K562 (cell line): Measurements from ENCODE around the gene PRRT1. TPM values are rescaled to one million over a fixed set of nuclear protein-coding genes. Genes with fewer than 3 reads are reported as not detected.
A peak's percentile ranks its signal among the peaks of the same experiment; 100 is the strongest.

Source experiments
- CEBPG ChIP-seq, 3 experiments: fragments of 200-800 bp in 1 of 3; sonication (Bioruptor generic) in 1 of 3; sonication (generic) in 1 of 3; formaldehyde crosslinking in 1 of 3; IDR thresholded peaks in 2 of 3; conservative IDR thresholded peaks in 1 of 3; 2 replicates each; pipeline versions ENCODE4 v1.6.1 to v1.8.0; 2016 to 2022; ENCODE audit warnings: missing compliant biosample characterization in 2 of 3, missing genetic modification characterization in 2 of 3, mild to moderate bottlenecking in 1 of 3, missing genetic modification reagents in 1 of 3
- DACH1 ChIP-seq: fragments of 450-650 bp; IDR thresholded peaks from 2 replicates; pipeline ENCODE4 v1.6.1; 2018; ENCODE audit not compliant: partially characterized antibody
- IFI16 ChIP-seq: fragments of 250-450 bp; sonication (Bioruptor Pico); IDR thresholded peaks from 2 replicates; pipeline ENCODE4 v2.1.2; 2022; ENCODE audit warnings: mild to moderate bottlenecking, inconsistent platforms
- NCOA2 ChIP-seq, 2 experiments: fragments of 450-650 bp; IDR thresholded peaks; 2 replicates each; pipeline ENCODE4 v1.6.1; 2018; ENCODE audit warnings: mild to moderate bottlenecking in 2 of 2, moderate library complexity in 1 of 2; ENCODE audit not compliant: partially characterized antibody in 2 of 2
- SMAD1 ChIP-seq: fragments of 150-350 bp; IDR thresholded peaks from 2 replicates; pipeline ENCODE4 v1.6.1; 2014; ENCODE audit warnings: low read length, low read depth; ENCODE audit not compliant: partially characterized antibody
- SMARCA5 ChIP-seq: fragments of 450-650 bp; IDR thresholded peaks from 2 replicates; pipeline ENCODE4 v1.6.1; 2016
- TCFL5 ChIP-seq: fragments of 250-450 bp; sonication (Bioruptor Pico); conservative IDR thresholded peaks from 2 replicates; pipeline ENCODE4 v1.6.1; 2021; ENCODE audit warnings: mild to moderate bottlenecking, moderate library complexity, matching md5 sums
- TEAD2 ChIP-seq: fragments of 450-650 bp; IDR thresholded peaks from 2 replicates; pipeline ENCODE4 v1.6.1; 2016; ENCODE audit warnings: missing genetic modification characterization, control low read depth, missing compliant biosample characterization
- YBX1 ChIP-seq: fragments of 450-650 bp; IDR thresholded peaks from 2 replicates; pipeline ENCODE4 v1.7.1; 2016; ENCODE audit warnings: mild to moderate bottlenecking
- YY1 ChIP-seq, 3 experiments: IDR thresholded peaks; 2 replicates each; pipeline ENCODE4 v1.6.1; 2011; ENCODE audit warnings: low read length in 2 of 3, mild to moderate bottlenecking in 2 of 3, moderate library complexity in 2 of 3, borderline replicate concordance in 1 of 3, control low read depth in 1 of 3, low read depth in 1 of 3; ENCODE audit not compliant: insufficient read depth in 3 of 3, insufficient replicate concordance in 2 of 3, control insufficient read depth in 1 of 3, insufficient read length in 1 of 3; ENCODE audit errors: extremely low read depth in 1 of 3
- ZBTB7A ChIP-seq: IDR thresholded peaks from 2 replicates; pipeline ENCODE4 v1.6.1; 2011; ENCODE audit warnings: low read depth, mild to moderate bottlenecking, low read length, moderate library complexity, borderline replicate concordance; ENCODE audit not compliant: control insufficient read depth
- ZKSCAN8 ChIP-seq: fragments of 200-800 bp; sonication (Bioruptor generic); IDR thresholded peaks from 2 replicates; pipeline ENCODE4 v1.6.1; 2016; ENCODE audit warnings: missing genetic modification characterization, missing compliant biosample characterization
- ZNF143 ChIP-seq: sonication (generic); formaldehyde crosslinking; IDR thresholded peaks from 2 replicates; pipeline ENCODE4 v1.9.0; 2022; ENCODE audit warnings: mild to moderate bottlenecking, missing genetic modification reagents
- ZNF274 ChIP-seq: IDR thresholded peaks from 2 replicates; pipeline ENCODE4 v1.6.1; 2011; ENCODE audit warnings: low read depth, mild to moderate bottlenecking, low read length, moderate library complexity, borderline replicate concordance
- ZNF586 ChIP-seq: fragments of 450-650 bp; formaldehyde crosslinking; conservative IDR thresholded peaks from 2 replicates; pipeline ENCODE4 v1.4.0; 2020; ENCODE audit warnings: mild to moderate bottlenecking, moderate library complexity
- ZNF75A ChIP-seq: fragments of 450-650 bp; formaldehyde crosslinking; IDR thresholded peaks from 2 replicates; pipeline ENCODE4 v1.4.0; 2020; ENCODE audit warnings: mild to moderate bottlenecking
- polyA plus RNA-seq, 8 experiments: library from polyadenylated mRNA; depleted of rRNA in 4 of 8; stranded (reverse) in 5 of 8; unstranded in 3 of 8; fragments of >200 nt; fragmentation: Nextera tagmentation in 2 of 8; fragmentation: Illumina TruSeq in 1 of 8; extraction: Ambion mirVana in 2 of 8; extraction: Trizol in 1 of 8; gene quantifications; 2 replicates each; pipeline versions ENCODE4 v1.2.1 to v1.2.3, GENCODE V29; 2011 to 2014; ENCODE audit warnings: inconsistent platforms in 1 of 8, missing spikeins in 1 of 8
- total RNA-seq, 7 experiments: library from RNA; depleted of rRNA in 6 of 7; stranded (reverse); fragments of >200 nt in 6 of 7; fragmentation: Illumina TruSeq in 2 of 7; extraction: Trizol in 2 of 7; gene quantifications; 2 replicates each; pipeline versions ENCODE4 v1.2.1 to v1.2.3, GENCODE V29; 2011 to 2021; ENCODE audit warnings: low replicate concordance in 1 of 7
- TF ChIP-seq, protein P1 (sequence below): fragments of 150-350 bp; IDR thresholded peaks from 2 replicates; pipeline ENCODE4 v1.6.1; 2014; ENCODE audit warnings: low read depth, mild to moderate bottlenecking, low read length, borderline replicate concordance
- TF ChIP-seq, protein P2 (sequence below): sonication (generic); formaldehyde crosslinking; IDR thresholded peaks from 2 replicates; pipeline ENCODE4 v1.5.0; 2020; ENCODE audit warnings: missing genetic modification reagents
- TF ChIP-seq, protein P3 (sequence below): fragments of 250-450 bp; sonication (Bioruptor Pico); IDR thresholded peaks from 2 replicates; pipeline ENCODE4 v1.8.0; 2022; ENCODE audit warnings: inconsistent platforms, mild to moderate bottlenecking, moderate library complexity, borderline replicate concordance
- TF ChIP-seq, protein P4 (sequence below): sonication (generic); formaldehyde crosslinking; IDR thresholded peaks from 2 replicates; pipeline ENCODE4 v1.8.0; 2022; ENCODE audit warnings: missing genetic modification reagents, mild to moderate bottlenecking, moderate library complexity, borderline replicate concordance

The PRRT1 gene
- total and polyA plus RNA-seq, 9 of the 15 experiments (the other 6 are each of a cell fraction or from before 2014, with no cell fraction given) = 0.14 to 3.5 (median 0.41) TPM

DNA sequence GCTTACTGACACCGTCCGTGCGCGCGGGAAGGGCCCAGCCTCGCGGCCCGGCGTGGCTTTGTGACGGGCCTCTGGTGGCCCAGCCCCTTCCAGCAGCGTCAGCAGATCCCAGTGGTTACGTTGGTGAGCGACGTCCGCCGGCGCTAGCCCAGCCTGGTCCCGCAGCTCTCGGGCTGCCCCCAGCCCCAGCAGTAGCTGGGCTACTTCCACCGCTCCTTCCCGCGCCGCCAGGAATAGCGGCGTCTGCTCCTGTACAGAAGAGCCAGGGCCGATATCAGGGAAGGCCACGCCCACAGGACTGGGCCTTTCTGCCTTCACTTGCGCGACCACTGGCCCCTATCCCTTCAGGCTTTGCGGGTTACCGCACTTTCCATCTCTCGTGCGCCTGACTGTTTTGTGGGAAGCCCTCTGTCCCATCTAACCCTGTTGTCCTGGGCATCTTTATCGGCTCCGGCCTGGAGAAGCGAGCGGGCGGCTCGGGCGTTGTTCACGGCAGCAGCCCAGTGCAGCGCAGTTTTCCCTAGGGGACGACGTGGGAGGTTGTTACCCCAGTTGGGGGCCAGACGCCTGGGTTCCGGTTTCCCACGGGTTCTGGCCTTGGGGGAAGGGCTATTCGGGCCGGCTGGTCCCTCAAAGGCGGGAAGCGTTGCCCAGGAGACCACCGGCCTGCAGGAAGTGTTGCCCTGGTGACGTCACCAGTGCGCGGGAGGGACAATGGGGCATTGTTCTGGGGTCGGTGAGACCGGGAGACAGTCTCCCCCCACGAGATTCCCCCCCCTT, 44.4 kb upstream of the PRRT1 start (continued):
- TF ChIP-seq, protein P1, sequence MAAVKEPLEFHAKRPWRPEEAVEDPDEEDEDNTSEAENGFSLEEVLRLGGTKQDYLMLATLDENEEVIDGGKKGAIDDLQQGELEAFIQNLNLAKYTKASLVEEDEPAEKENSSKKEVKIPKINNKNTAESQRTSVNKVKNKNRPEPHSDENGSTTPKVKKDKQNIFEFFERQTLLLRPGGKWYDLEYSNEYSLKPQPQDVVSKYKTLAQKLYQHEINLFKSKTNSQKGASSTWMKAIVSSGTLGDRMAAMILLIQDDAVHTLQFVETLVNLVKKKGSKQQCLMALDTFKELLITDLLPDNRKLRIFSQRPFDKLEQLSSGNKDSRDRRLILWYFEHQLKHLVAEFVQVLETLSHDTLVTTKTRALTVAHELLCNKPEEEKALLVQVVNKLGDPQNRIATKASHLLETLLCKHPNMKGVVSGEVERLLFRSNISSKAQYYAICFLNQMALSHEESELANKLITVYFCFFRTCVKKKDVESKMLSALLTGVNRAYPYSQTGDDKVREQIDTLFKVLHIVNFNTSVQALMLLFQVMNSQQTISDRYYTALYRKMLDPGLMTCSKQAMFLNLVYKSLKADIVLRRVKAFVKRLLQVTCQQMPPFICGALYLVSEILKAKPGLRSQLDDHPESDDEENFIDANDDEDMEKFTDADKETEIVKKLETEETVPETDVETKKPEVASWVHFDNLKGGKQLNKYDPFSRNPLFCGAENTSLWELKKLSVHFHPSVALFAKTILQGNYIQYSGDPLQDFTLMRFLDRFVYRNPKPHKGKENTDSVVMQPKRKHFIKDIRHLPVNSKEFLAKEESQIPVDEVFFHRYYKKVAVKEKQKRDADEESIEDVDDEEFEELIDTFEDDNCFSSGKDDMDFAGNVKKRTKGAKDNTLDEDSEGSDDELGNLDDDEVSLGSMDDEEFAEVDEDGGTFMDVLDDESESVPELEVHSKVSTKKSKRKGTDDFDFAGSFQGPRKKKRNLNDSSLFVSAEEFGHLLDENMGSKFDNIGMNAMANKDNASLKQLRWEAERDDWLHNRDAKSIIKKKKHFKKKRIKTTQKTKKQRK = no peak
- TF ChIP-seq ZNF143 (CRISPR knock-in tag) (no peak), CEBPG (CRISPR knock-in tag; IDR thresholded peaks at IDR 0.05) (0 out of 2 replicates have a peak, but pooled peaks have one; percentile 24), CEBPG (tag; conservative IDR thresholded peaks at IDR 0.05 in 1 of 2, IDR thresholded peaks at IDR 0.05 in 1 of 2) (no peak), YY1 (IDR thresholded peaks at IDR 0.05; ENCODE audit: borderline replicate concordance in 1 of 3, control insufficient read depth in 1 of 3, extremely low read depth in 1 of 3, insufficient read depth in 3 of 3, insufficient read length in 1 of 3, insufficient replicate concordance in 2 of 3, low read depth in 1 of 3, low read length in 2 of 3) (peak in 2 of 3 experiments; percentile 24 to 60), SMARCA5 (no peak; the same call in none of the 2 replicates), ZBTB7A (peak; percentile 58; the same call in 1 of the 2 replicates), IFI16 (CRISPR knock-in tag) (no peak), TCFL5 (CRISPR knock-in tag) (no peak), NCOA2 (IDR thresholded peaks at IDR 0.05; ENCODE audit: partially characterized antibody in 2 of 2) (no peak), DACH1 (no peak), ZNF75A (CRISPR knock-in tag) (no peak), ZKSCAN8 (CRISPR knock-in tag) (no peak), SMAD1 (peak; percentile 69), ZNF274 (no peak), TEAD2 (tag) (no peak), ZNF586 (CRISPR knock-in tag) (no peak), YBX1 (no peak)
- TF ChIP-seq, protein P2, sequence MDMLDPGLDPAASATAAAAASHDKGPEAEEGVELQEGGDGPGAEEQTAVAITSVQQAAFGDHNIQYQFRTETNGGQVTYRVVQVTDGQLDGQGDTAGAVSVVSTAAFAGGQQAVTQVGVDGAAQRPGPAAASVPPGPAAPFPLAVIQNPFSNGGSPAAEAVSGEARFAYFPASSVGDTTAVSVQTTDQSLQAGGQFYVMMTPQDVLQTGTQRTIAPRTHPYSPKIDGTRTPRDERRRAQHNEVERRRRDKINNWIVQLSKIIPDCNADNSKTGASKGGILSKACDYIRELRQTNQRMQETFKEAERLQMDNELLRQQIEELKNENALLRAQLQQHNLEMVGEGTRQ (CRISPR knock-in tag) = no peak
- TF ChIP-seq, protein P3, sequence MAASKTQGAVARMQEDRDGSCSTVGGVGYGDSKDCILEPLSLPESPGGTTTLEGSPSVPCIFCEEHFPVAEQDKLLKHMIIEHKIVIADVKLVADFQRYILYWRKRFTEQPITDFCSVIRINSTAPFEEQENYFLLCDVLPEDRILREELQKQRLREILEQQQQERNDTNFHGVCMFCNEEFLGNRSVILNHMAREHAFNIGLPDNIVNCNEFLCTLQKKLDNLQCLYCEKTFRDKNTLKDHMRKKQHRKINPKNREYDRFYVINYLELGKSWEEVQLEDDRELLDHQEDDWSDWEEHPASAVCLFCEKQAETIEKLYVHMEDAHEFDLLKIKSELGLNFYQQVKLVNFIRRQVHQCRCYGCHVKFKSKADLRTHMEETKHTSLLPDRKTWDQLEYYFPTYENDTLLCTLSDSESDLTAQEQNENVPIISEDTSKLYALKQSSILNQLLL (CRISPR knock-in tag) = no peak
- TF ChIP-seq, protein P4, sequence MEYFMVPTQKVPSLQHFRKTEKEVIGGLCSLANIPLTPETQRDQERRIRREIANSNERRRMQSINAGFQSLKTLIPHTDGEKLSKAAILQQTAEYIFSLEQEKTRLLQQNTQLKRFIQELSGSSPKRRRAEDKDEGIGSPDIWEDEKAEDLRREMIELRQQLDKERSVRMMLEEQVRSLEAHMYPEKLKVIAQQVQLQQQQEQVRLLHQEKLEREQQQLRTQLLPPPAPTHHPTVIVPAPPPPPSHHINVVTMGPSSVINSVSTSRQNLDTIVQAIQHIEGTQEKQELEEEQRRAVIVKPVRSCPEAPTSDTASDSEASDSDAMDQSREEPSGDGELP (CRISPR knock-in tag) = peak; percentile 51; the same call in 1 of the 2 replicates
